NK-92 (cell line): ENCODE measurements around the gene ADAMTS16.

Source experiments
- DNase-seq: peaks from one replicate; lab custom pipeline; 2025; ENCODE audit not compliant: unreplicated experiment; lab: John Stamatoyannopoulos, UW

The ADAMTS16 gene

GRCh38 chr5:5182508-5183188 is 42.5 kb downstream of the ADAMTS16 start:
- DNase-seq: no peak

DNA sequence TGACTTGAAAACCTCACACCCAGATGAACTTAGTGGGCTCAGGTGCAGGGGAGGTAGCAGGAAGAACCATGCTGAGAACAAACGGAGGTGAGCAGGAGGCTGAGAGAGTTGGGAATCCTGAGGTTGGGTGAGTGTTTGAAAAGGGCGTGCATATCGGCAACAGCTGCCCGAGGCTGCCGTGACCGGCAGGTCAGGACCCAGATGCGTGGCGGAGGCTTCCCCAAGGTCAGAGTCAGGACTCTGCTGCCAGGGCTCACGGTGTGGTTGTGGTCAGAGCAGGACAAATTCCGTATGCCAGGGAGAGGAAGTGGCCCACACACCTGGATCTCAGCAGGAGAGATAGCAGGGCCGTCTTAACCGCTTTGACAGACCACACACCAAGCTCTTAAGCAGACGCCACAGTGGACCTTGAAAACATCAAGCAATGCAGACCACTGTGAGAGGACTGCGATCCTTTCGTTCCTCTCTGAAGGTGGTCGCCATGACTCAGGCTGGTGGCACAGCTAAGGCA is 43.1 kb downstream of the ADAMTS16 start:
- DNase-seq: no peak

DNA sequence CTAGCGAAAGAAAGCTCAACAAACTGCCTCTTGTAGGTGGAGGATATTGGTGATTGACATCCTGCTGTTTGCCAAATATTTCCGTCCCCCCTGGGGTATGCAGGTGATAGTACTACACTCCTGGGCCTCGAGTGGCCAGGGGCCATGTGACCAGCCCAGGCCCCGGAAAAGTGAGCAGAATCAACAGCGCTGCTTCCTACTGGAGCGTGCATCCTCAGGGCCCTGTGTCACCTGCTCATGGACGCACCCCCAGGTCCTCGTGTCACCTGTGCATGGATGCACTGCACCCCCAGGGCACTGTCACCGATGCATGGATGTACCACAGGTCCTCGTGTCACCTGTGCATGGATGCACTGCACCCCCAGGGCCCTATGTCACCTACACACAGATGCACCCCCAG is 43.8 kb downstream of the ADAMTS16 start:
- DNase-seq: no peak

GRCh38 chr5:5188376-5189050 is 48.4 kb downstream of the ADAMTS16 start:
- no peak for DNase-seq

GRCh38 chr5:5189051-5189430 is 48.9 kb downstream of the ADAMTS16 start:
- no peak for DNase-seq

DNA sequence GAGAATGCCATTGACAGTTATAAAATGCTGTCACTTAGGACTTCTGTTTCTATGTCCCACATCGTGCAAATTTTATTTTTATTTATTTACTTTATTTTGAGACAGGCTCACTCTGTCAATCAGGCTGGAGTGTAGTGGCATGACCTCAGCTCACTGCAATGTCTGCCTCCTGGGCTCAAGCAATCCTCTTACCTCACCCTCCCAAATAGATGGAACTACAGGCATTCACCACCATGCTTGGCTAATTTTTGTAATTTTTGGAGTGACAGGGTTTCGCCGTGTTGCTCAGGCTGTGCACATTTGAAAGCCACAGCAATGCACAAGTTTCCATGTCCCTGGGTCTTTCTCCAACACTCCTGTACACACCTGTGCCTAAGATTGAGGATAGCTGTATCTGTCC is 51.8 kb downstream of the ADAMTS16 start:
- no peak for DNase-seq

DNA sequence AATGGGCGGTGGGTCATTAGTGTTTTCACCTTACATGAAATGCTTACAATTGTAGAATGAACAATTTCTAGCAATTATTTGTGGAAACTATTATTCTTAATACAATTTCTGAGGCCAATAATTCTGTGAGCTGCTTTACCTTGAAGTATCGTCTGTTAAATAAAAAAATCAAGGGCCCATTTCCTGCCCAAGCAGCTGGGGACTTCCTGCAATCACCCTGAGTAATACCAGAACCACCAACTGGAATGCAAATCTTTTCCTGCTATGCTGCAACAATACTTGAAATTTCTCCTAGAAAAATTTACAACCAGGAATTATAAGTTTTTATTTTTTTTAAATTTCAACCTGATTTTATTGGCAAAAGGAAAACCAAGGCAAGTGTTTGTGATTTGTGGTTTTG is 52.6 kb downstream of the ADAMTS16 start:
- DNase-seq: no peak

GRCh38 chr5:5195128-5195918 is 55.2 kb downstream of the ADAMTS16 start:
- no peak for DNase-seq

- no peak for DNase-seq
Observed at GRCh38 chr5:5198135-5198534, 58.0 kb downstream of the ADAMTS16 start.

DNA sequence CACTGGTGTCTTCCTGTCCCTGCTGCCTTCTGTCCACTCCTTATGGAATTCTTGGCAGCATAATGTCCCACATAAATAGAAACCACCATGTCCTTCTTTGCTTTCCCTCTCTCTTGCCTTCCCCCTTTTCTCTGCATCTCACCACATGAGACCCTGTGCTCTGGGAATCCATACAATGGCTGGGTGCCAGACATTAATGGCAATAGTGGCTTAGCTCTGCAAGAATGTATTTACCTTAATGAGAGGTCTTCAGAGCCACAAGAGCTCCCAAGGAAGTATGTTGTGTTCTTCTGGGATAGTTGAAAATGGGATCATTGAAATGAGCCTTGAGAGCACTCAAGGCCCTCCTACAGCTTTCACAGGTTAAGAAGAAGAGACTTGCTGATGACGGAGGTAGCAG is 58.7 kb downstream of the ADAMTS16 start:
- DNase-seq: no peak

DNA sequence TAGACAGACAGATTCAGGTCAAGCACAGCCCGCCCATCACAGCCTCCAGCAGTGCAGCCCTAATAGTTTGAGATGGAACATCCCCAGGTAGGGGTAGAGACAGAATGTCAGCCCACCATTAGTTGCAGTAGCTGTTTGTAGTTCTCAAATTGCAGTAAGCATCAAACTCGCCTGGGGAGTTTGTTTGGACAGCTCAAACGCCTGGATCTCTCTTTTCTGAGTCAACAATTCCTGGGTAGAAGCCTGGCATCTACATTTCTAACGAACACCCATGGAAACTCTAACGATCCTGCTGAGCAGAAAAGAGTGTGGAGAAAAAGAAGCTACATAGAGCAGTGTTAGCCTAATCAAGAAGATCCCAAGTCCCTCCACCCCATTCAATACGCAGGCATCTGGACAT is 59.4 kb downstream of the ADAMTS16 start:
- DNase-seq: no peak

GRCh38 chr5:5200133-5200532 is 60.0 kb downstream of the ADAMTS16 start:
- DNase-seq: no peak

GRCh38 chr5:5202321-5202720 is 62.2 kb downstream of the ADAMTS16 start:
- DNase-seq: no peak

DNA sequence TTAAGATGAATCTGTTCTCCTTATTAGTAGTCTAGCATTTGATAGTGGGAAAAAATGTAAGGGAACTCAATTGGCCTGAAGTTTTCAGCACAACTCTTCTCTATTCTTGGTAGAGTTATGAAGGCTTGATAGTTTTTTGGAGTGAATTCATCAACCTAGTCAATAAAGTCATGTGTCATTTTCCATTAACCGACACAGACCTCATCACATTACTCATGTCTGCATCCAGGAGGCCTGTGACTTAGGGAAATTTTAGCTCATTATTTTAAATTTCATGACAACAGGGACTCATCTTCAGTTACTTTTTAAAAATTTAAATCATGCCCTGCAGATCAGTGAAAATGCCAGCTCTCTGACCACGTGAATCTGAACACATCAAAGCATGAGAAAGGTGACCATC is 63.3 kb downstream of the ADAMTS16 start:
- DNase-seq: no peak

- DNase-seq: no peak
Observed at GRCh38 chr5:5207828-5208227, 67.7 kb downstream of the ADAMTS16 start.

DNA sequence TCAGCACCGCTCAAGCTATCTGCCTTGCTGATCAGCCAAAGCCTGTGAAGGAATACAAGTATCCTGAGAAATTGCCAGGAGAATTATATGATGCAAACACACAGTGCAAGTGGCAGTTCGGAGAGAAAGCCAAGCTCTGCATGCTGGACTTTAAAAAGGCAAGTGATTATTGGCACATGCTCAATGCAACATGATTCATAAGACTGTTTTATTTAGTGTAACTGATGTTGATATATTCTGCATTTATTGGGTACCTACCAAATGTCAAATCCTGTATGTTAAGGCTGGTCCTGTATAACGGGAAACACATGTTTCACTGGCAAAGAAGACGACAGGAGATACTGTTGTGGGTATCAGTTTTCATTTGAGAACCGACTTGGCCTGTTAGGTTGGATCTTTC is 69.0 kb downstream of the ADAMTS16 start:
- no peak for DNase-seq

GRCh38 chr5:5209510-5210286 is 69.6 kb downstream of the ADAMTS16 start:
- no peak for DNase-seq

DNA sequence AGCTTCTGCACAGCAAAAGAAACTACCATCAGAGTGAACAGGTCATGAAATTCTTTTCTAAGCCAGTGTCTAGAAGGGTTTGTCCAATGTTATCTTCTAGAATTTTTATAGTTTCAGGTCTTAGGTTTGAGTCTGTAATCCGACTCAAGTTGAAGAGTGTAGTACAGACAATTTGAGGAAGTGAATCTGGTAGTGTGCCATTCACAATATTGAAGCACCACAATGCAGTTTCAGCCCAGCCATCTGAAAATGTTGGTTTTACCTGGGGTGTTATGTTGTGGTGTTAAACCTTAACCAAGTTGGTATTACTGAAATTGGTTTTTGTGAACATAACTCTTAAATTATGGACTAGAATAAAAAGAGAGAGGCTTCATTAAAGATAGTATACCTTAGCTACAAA is 77.2 kb downstream of the ADAMTS16 start:
- no peak for DNase-seq

DNA sequence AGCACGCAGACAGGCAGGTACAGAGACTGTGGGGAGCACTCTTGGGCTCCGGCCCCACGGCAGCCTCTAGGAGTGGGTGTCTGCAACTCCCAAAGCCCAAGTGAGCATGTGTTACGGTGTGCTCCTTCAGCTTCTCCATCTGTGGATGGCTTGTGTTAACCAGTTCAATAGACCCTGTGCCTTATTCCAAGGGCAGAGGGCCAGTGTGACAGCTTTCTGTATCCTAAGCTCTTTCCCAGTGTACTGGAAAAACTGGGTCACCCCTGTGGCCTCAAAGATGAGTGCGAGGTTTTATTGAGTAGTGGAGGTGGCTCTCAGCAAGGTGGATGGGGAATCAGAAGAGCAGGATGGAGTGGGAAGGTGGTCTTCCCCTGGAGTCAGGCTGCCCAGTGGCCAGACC is 78.3 kb downstream of the ADAMTS16 start:
- DNase-seq: no peak

GRCh38 chr5:5219541-5219940 is 79.4 kb downstream of the ADAMTS16 start:
- DNase-seq: no peak
